ENCODE results near the gene DBP.

- no peak for TF ChIP-seq EP300 (IDR thresholded peaks at IDR 0.05)
- no peak for TF ChIP-seq CTCF (IDR thresholded peaks at IDR 0.05)
- no peak for TF ChIP-seq POLR2A (IDR thresholded peaks at IDR 0.05)
Observed at GRCh38 chr19:48678201-48678600, 41.0 kb upstream of the DBP start.

All from ovary (tissue), 3 donors.